Measurements from ENCODE around the gene NXPE2.

NXPE2 gene

GRCh38 chr11:114746013-114746412 is 67.7 kb downstream of the NXPE2 start:
- no peak overlapping the region for H3K4me3 ChIP-seq (ENCODE audit: low read length)

More at GRCh38 chr11:114746013-114746412, 67.7 kb downstream of the NXPE2 start:
- H4K5ac ChIP-seq (ENCODE audit: low read length), result no peak overlapping the region
- no peak overlapping the region for H3K23ac ChIP-seq (ENCODE audit: low read length)
- no peak overlapping the region for H2BK120ac ChIP-seq (ENCODE audit: low read depth, low read length)
- no peaks in the 10 kb centered on the region for H3K79me2 ChIP-seq (ENCODE audit: control insufficient read depth, insufficient read depth, low read length)
- H2BK15ac ChIP-seq (replicated peaks; ENCODE audit: low read depth), result no peak overlapping the region
- H3K27me3 ChIP-seq (ENCODE audit: insufficient read depth, low read length, poor library complexity), result no peaks in the 10 kb centered on the region
- H3K56ac ChIP-seq (ENCODE audit: low read length), result no peak overlapping the region
- no peak overlapping the region for H2BK5ac ChIP-seq (ENCODE audit: low read length)
- no CpG with 5 or more reads among the region's 3 CpGs for WGBS (ENCODE audit: extremely low coverage, insufficient coverage, low lambda C conversion rate)
- no peak overlapping the region for H2AK5ac ChIP-seq (ENCODE audit: low read length)
- H3K4me1 ChIP-seq (ENCODE audit: control insufficient read depth, low read depth, low read length), result no peaks in the 10 kb centered on the region
- DNase-seq, result no peak
- H3K4me2 ChIP-seq (ENCODE audit: low read length), result no peak overlapping the region
- no peaks in the 10 kb centered on the region for H3K79me1 ChIP-seq (ENCODE audit: low read length)
- no peaks in the 10 kb centered on the region for H3K36me3 ChIP-seq (ENCODE audit: control insufficient read depth, insufficient read depth, low read length)
- no peak overlapping the region for H3K18ac ChIP-seq (ENCODE audit: low read length)
- no peak overlapping the region for H3K4ac ChIP-seq (ENCODE audit: low read depth, low read length)
- H4K8ac ChIP-seq (ENCODE audit: low read depth, low read length), result no peak overlapping the region
- H3K27ac ChIP-seq (ENCODE audit: low read depth, low read length), result no peak overlapping the region
- no peak overlapping the region for H3K9ac ChIP-seq (ENCODE audit: low read length)
